ENCODE measurements around the gene DOK6. TPM values are rescaled to one million over a fixed set of nuclear protein-coding genes. Genes with fewer than 3 reads are reported as not detected.
"Not testable (repeated sequence)": the region's sequence is repeated elsewhere in the genome, so short reads cannot be mapped to it uniquely, and the experiment has no call there.

The DOK6 gene
- total RNA-seq, 1 donor from 2014 or later = 0.04 TPM

- no peak for ATAC-seq
Measured at GRCh38 chr18:69874058-69874457, 473.4 kb downstream of the DOK6 start.

GRCh38 chr18:69876490-69876889, 475.8 kb downstream of the DOK6 start:
- ATAC-seq = no peak

GRCh38 chr18:69878213-69878933, 477.7 kb downstream of the DOK6 start:
- ATAC-seq = no peak

- ATAC-seq = not testable (repeated sequence)
Measured at GRCh38 chr18:69879051-69879450, 478.4 kb downstream of the DOK6 start.

GRCh38 chr18:69880083-69880482, 479.4 kb downstream of the DOK6 start:
- no peak for ATAC-seq

GRCh38 chr18:69882965-69883668, 482.4 kb downstream of the DOK6 start:
- ATAC-seq = no peak

GRCh38 chr18:69883781-69884180, 483.1 kb downstream of the DOK6 start:
- no peak for ATAC-seq

- no peak for ATAC-seq
Measured at GRCh38 chr18:69885355-69885754, 484.7 kb downstream of the DOK6 start.

GRCh38 chr18:69885841-69886531, 485.3 kb downstream of the DOK6 start:
- no peak for ATAC-seq

GRCh38 chr18:69887256-69887655, 486.6 kb downstream of the DOK6 start:
- no peak for ATAC-seq

GRCh38 chr18:69889009-69889408, 488.3 kb downstream of the DOK6 start:
- ATAC-seq = no peak

GRCh38 chr18:69890558-69890957, 489.9 kb downstream of the DOK6 start:
- ATAC-seq = no peak

GRCh38 chr18:69894467-69894866, 493.8 kb downstream of the DOK6 start:
- ATAC-seq = no peak

- no peak for ATAC-seq
Measured at GRCh38 chr18:69895066-69896047, 494.7 kb downstream of the DOK6 start.

GRCh38 chr18:69897397-69898108, 496.9 kb downstream of the DOK6 start:
- no peak for ATAC-seq

GRCh38 chr18:69898241-69898861, 497.7 kb downstream of the DOK6 start:
- no peak for ATAC-seq
